ENCODE measurements around the gene TTC7B.

Gene TTC7B

GRCh38 chr14:90587918-90588317, 228.3 kb downstream of the TTC7B start:
- DNase-seq: no peak

GRCh38 chr14:90587252-90587910, 228.8 kb downstream of the TTC7B start:
- no peak for DNase-seq

- no peak for DNase-seq
Measured at GRCh38 chr14:90585106-90585505, 231.1 kb downstream of the TTC7B start.

- DNase-seq: no peak
Measured at GRCh38 chr14:90583916-90584605, 232.2 kb downstream of the TTC7B start.

GRCh38 chr14:90583427-90583826, 232.8 kb downstream of the TTC7B start:
- no peak for DNase-seq

GRCh38 chr14:90582166-90582565, 234.1 kb downstream of the TTC7B start:
- no peak for DNase-seq

- DNase-seq: no peak
Measured at GRCh38 chr14:90581745-90582144, 234.5 kb downstream of the TTC7B start.

- peak; percentile 48 to 81 for DNase-seq
Measured at GRCh38 chr14:90580377-90581335, 235.6 kb downstream of the TTC7B start.

GRCh38 chr14:90579816-90580215, 236.4 kb downstream of the TTC7B start:
- no peak for DNase-seq

GRCh38 chr14:90579088-90579487, 237.1 kb downstream of the TTC7B start:
- DNase-seq: no peak

GRCh38 chr14:90578283-90578985, 237.8 kb downstream of the TTC7B start:
- DNase-seq: peak in 1 of 2 experiments; percentile 50

GRCh38 chr14:90577661-90578282, 238.5 kb downstream of the TTC7B start:
- peak; percentile 25 to 64 for DNase-seq

- DNase-seq: no peak
Measured at GRCh38 chr14:90576981-90577660, 239.1 kb downstream of the TTC7B start.

- DNase-seq: no peak
Measured at GRCh38 chr14:90576581-90576980, 239.6 kb downstream of the TTC7B start.

- no peak for DNase-seq
Measured at GRCh38 chr14:90575781-90576180, 240.4 kb downstream of the TTC7B start.

- no peak for DNase-seq
Measured at GRCh38 chr14:90575336-90575735, 240.9 kb downstream of the TTC7B start.

- DNase-seq: no peak
Measured at GRCh38 chr14:90574188-90575131, 241.8 kb downstream of the TTC7B start.

GRCh38 chr14:90573385-90574105, 242.7 kb downstream of the TTC7B start:
- DNase-seq: no peak

- no peak for DNase-seq
Measured at GRCh38 chr14:90572441-90573150, 243.6 kb downstream of the TTC7B start.

Data from NCI-H446 (cell line).